IMR-90 (cell line): ENCODE results near the gene SLC24A3. TPM values are rescaled to one million over a fixed set of nuclear protein-coding genes. Genes with fewer than 3 reads are reported as not detected.

ENCODE experiments used
- ATAC-seq: fragments of 200-7000 bp; cut with Tn5 transposase; 2 replicates; pipeline ENCODE4 v1.9.1; 2020; ENCODE audit warnings: low read depth, mild to moderate bottlenecking, moderate library complexity
- BruUV-seq: library from RNA; stranded (reverse); fragments of 400-500 nt; replicated peaks from 2 replicates; lab custom pipeline; 2021; lab: Mats Ljungman, UMichigan
- CTCF ChIA-PET: fragments of 300-600 bp; formaldehyde crosslinking; extraction: SDS; loops from one replicate; lab custom pipeline; 2021; ENCODE audit warnings: antibody characterized with exemption; lab: Yijun Ruan, JAX
- POLR2A ChIA-PET: fragments of 300-600 bp; sonication (Branson Sonifier 250); formaldehyde crosslinking; loops from one replicate; lab custom pipeline; 2022; ENCODE audit warnings: antibody characterized with exemption; ENCODE audit not compliant: unreplicated experiment; lab: Charles Lee
- DNase-seq: peaks from one replicate; pipeline ENCODE4 v3.0.0; 2013
- H2AFZ ChIP-seq: replicated peaks from 2 replicates; pipeline ENCODE3; 2013; ENCODE audit warnings: low read length, mild to moderate bottlenecking; ENCODE audit not compliant: poor library complexity
- H2AK5ac ChIP-seq: 2 replicates; pipeline ENCODE4 v1.6.1; 2013; ENCODE audit warnings: low read depth, low read length, inconsistent platforms
- H2AK9ac ChIP-seq: replicated peaks from 2 replicates; pipeline ENCODE3; 2013; ENCODE audit warnings: mild to moderate bottlenecking, low read depth, low read length, moderate library complexity; ENCODE audit not compliant: poor library complexity
- H2BK120ac ChIP-seq: 2 replicates; pipeline ENCODE4 v1.6.1; 2013; ENCODE audit warnings: low read depth, low read length, inconsistent platforms
- H2BK15ac ChIP-seq: 3 replicates; pipeline ENCODE4 v1.6.1; 2013; ENCODE audit warnings: low read depth, low read length, inconsistent platforms
- H2BK20ac ChIP-seq: 2 replicates; pipeline ENCODE4 v1.6.1; 2013; ENCODE audit warnings: low read depth, mild to moderate bottlenecking, inconsistent platforms, low read length, moderate library complexity
- H2BK5ac ChIP-seq: 2 replicates; pipeline ENCODE4 v1.6.1; 2013; ENCODE audit warnings: mild to moderate bottlenecking, low read depth, low read length, inconsistent platforms; ENCODE audit not compliant: poor library complexity, severe bottlenecking
- H3K14ac ChIP-seq: replicated peaks from 2 replicates; pipeline ENCODE4 v1.6.1; 2013; ENCODE audit warnings: low read depth, low read length, inconsistent platforms
- H3K18ac ChIP-seq: 2 replicates; pipeline ENCODE4 v1.6.1; 2013; ENCODE audit warnings: low read depth, low read length, control low read depth
- H3K23ac ChIP-seq: 2 replicates; pipeline ENCODE4 v1.6.1; 2013; ENCODE audit warnings: low read depth, low read length, inconsistent platforms
- H3K27ac ChIP-seq: 2 replicates; pipeline ENCODE4 v1.5.1; 2013; ENCODE audit warnings: mild to moderate bottlenecking, control low read depth, low read length; ENCODE audit not compliant: insufficient read depth
- H3K27me3 ChIP-seq: 2 replicates; pipeline ENCODE4 v1.6.1; 2013; ENCODE audit warnings: low read length; ENCODE audit not compliant: control insufficient read depth, insufficient read depth
- H3K36me3 ChIP-seq: 2 replicates; pipeline ENCODE4 v1.6.1; 2013; ENCODE audit warnings: low read length, mixed read lengths; ENCODE audit not compliant: control insufficient read depth, insufficient read depth
- H3K4ac ChIP-seq: 2 replicates; pipeline ENCODE4 v1.6.1; 2013; ENCODE audit warnings: low read depth, low read length, inconsistent platforms
- H3K4me1 ChIP-seq: 2 replicates; pipeline ENCODE4 v1.6.1; 2013; ENCODE audit warnings: low read length, mixed read lengths; ENCODE audit not compliant: control insufficient read depth, insufficient read depth
- H3K4me2 ChIP-seq: 2 replicates; pipeline ENCODE4 v1.6.1; 2013; ENCODE audit warnings: low read depth, mild to moderate bottlenecking, control low read depth, low read length, moderate library complexity
- H3K4me3 ChIP-seq: 2 replicates; pipeline ENCODE4 v1.5.1; 2013; ENCODE audit warnings: low read depth, mild to moderate bottlenecking, control low read depth, low read length, moderate library complexity; ENCODE audit not compliant: insufficient read depth
- H3K56ac ChIP-seq: 2 replicates; pipeline ENCODE4 v1.6.1; 2013; ENCODE audit warnings: low read length, inconsistent platforms; ENCODE audit not compliant: insufficient read depth; ENCODE audit errors: extremely low read depth
- H3K79me1 ChIP-seq, 2 experiments: 2 replicates each; pipeline ENCODE4 v1.6.1; 2013; ENCODE audit warnings: low read length in 2 of 2, inconsistent platforms in 1 of 2, low read depth in 1 of 2
- H3K9ac ChIP-seq: 2 replicates; pipeline ENCODE4 v1.6.1; 2013; ENCODE audit warnings: low read depth, low read length, control low read depth
- H3K9me1 ChIP-seq: 2 replicates; pipeline ENCODE4 v1.6.1; 2013; ENCODE audit warnings: low read length, inconsistent platforms; ENCODE audit not compliant: insufficient read depth
- H3K9me3 ChIP-seq: 2 replicates; pipeline ENCODE4 v1.6.1; 2013; ENCODE audit warnings: low read length; ENCODE audit not compliant: control insufficient read depth, insufficient read depth
- H4K20me1 ChIP-seq: 2 replicates; pipeline ENCODE4 v1.6.1; 2013; ENCODE audit warnings: low read length, inconsistent platforms; ENCODE audit not compliant: insufficient read depth
- H4K5ac ChIP-seq: 2 replicates; pipeline ENCODE4 v1.6.1; 2013; ENCODE audit warnings: mild to moderate bottlenecking, low read depth, low read length, control low read depth
- H4K8ac ChIP-seq, 2 experiments: 2 replicates each; pipeline ENCODE4 v1.6.1; 2013; ENCODE audit warnings: low read depth in 2 of 2, low read length in 2 of 2, control low read depth in 1 of 2, inconsistent platforms in 1 of 2
- H4K91ac ChIP-seq: 2 replicates; pipeline ENCODE4 v1.6.1; 2013; ENCODE audit warnings: low read depth, low read length, inconsistent platforms; ENCODE audit not compliant: insufficient read depth
- BHLHE40 ChIP-seq: fragments of 150-350 bp; IDR thresholded peaks from 2 replicates; pipeline ENCODE4 v1.6.1; 2016; ENCODE audit warnings: mild to moderate bottlenecking, low read depth, low read length
- CHD1 ChIP-seq: IDR thresholded peaks from 2 replicates; pipeline ENCODE4 v1.6.1; 2012; ENCODE audit warnings: low read depth, low read length, improper control_type of control experiment
- ELK1 ChIP-seq: fragments of 150-350 bp; IDR thresholded peaks from 2 replicates; pipeline ENCODE4 v1.6.1; 2016; ENCODE audit warnings: low read depth, mild to moderate bottlenecking, low read length, moderate library complexity, borderline replicate concordance
- MAZ ChIP-seq: IDR thresholded peaks from 2 replicates; pipeline ENCODE4 v1.6.1; 2012; ENCODE audit warnings: low read depth, mild to moderate bottlenecking, low read length, improper control_type of control experiment, moderate library complexity, borderline replicate concordance
- RFX5 ChIP-seq: IDR thresholded peaks from 2 replicates; pipeline ENCODE4 v1.8.0; 2012; ENCODE audit warnings: low read depth, mild to moderate bottlenecking, low read length, moderate library complexity
- WGBS, 2 experiments: methylation state at CpG; one replicate each; pipeline versions ENCODE4 v1.1.5 to v1.1.7; 2013; ENCODE audit warnings: missing lambda C conversion rate in 2 of 2; ENCODE audit not compliant: insufficient read length in 1 of 2; ENCODE audit errors: extremely low coverage in 2 of 2; 5-methylcytosine and 5-hydroxymethylcytosine counted together
- dilution Hi-C: fragments of 300-500 bp; cut with HindIII; formaldehyde crosslinking; loops from one replicate; pipeline ENCODE4 v1.14.3; 2018; ENCODE audit warnings: low sequenced_read_pairs; ENCODE audit not compliant: unreplicated experiment
- in situ Hi-C: fragments of 300-500 bp; cut with MboI; formaldehyde crosslinking; loops from 3 replicates; pipeline ENCODE4 v1.14.3; 2019; ENCODE audit warnings: low sequenced_read_pairs, inconsistent platforms, mixed read lengths
- intact Hi-C: fragments of 100-400 bp; cut with micrococcal nuclease; formaldehyde crosslinking; loops from 2 replicates; pipeline ENCODE4 v1.10.0; 2022
- polyA plus RNA-seq, 3 experiments: library from polyadenylated mRNA; depleted of rRNA; stranded (reverse); fragments of >200 nt; gene quantifications; 2 replicates each; pipeline ENCODE4 v1.2.3, GENCODE V29; 2012; ENCODE audit warnings: low replicate concordance in 1 of 3
- total RNA-seq: library from RNA; depleted of rRNA; stranded (reverse); fragments of >200 nt; gene quantifications from 2 replicates; pipeline ENCODE4 v1.2.3, GENCODE V29; 2012

Gene SLC24A3
- total and polyA plus RNA-seq, 2 of the 4 experiments (the other 2 are of a cell fraction), result not detected

- CTCF ChIA-PET, result no interaction called here
- TF ChIP-seq BHLHE40, result no peak
- no peak for TF ChIP-seq MAZ
- no peak for TF ChIP-seq CHD1
- no peak for TF ChIP-seq RFX5
- TF ChIP-seq ELK1, result no peak
- no peaks in the 10 kb centered on the region for H3K27me3 ChIP-seq
- no peak overlapping the region for H3K56ac ChIP-seq
- in situ Hi-C loops (no loop called here), dilution Hi-C loops (no loop called here), intact Hi-C loops (no loop called here)
- H3K9ac ChIP-seq, result no peak overlapping the region
- no peak overlapping the region for H3K18ac ChIP-seq
- H4K91ac ChIP-seq, result no peak overlapping the region
- no CpG with 5 or more reads among the region's 4 CpGs for WGBS, 2 experiments
- no peak overlapping the region for H2AK5ac ChIP-seq
- no TSS peak for BruUV-seq
- H3K4me2 ChIP-seq, result no peak overlapping the region
- ATAC-seq (no peak), DNase-seq (no peak)
- no peaks in the 10 kb centered on the region; the same call in 1 of the 2 replicates for H3K9me3 ChIP-seq
- H3K4me1 ChIP-seq, result no peaks in the 10 kb centered on the region
- H3K9me1 ChIP-seq, result no peaks in the 10 kb centered on the region
- no peak overlapping the region for H4K8ac ChIP-seq
- H4K20me1 ChIP-seq, result no peaks in the 10 kb centered on the region
- H2BK20ac ChIP-seq, result no peak overlapping the region
- POLR2A ChIA-PET, result no interaction called here
- H2BK5ac ChIP-seq, result no peak overlapping the region
- H3K4me3 ChIP-seq, result no peak overlapping the region
- no peaks in the 10 kb centered on the region for H3K79me1 ChIP-seq
- H3K14ac ChIP-seq, result no peak overlapping the region
- no peak overlapping the region for H2BK120ac ChIP-seq
- no peak overlapping the region for H3K4ac ChIP-seq
- no peak overlapping the region for H2BK15ac ChIP-seq
- H2AK9ac ChIP-seq, result no peak overlapping the region
- no peak overlapping the region for H3K23ac ChIP-seq
- H3K36me3 ChIP-seq, result no peaks in the 10 kb centered on the region
- H2AFZ ChIP-seq, result no peak overlapping the region
- no peak overlapping the region for H3K27ac ChIP-seq
- no peak overlapping the region for H4K5ac ChIP-seq
Observed at GRCh38 chr20:19318610-19319009, 106.2 kb downstream of the SLC24A3 start.
